Liver (tissue), 9 donors: ENCODE measurements around the gene ZFP62. TPM values are rescaled to one million over a fixed set of nuclear protein-coding genes. Genes with fewer than 3 reads are reported as not detected.

Experiments used
- DNase-seq: peaks from one replicate; pipeline ENCODE4 v3.0.0-alpha.2; 2017; ENCODE audit warnings: low spot score
- H3K27ac ChIP-seq, 2 donors: one replicate each; pipeline ENCODE4 v1.7.0; 2013; ENCODE audit warnings: inconsistent platforms in 2 of 2, low read length in 2 of 2, control low read depth in 1 of 2, low read depth in 1 of 2, mild to moderate bottlenecking in 1 of 2
- H3K27me3 ChIP-seq, 4 donors: one replicate each; pipeline versions ENCODE4 v1.6.1 to v1.7.0; 2013; ENCODE audit warnings: low read length in 3 of 4, inconsistent platforms in 1 of 4, mild to moderate bottlenecking in 1 of 4, moderate library complexity in 1 of 4; ENCODE audit not compliant: control insufficient read depth in 4 of 4, insufficient read depth in 4 of 4
- H3K36me3 ChIP-seq, 4 donors: one replicate each; pipeline versions ENCODE4 v1.6.1 to v1.7.0; 2013; ENCODE audit warnings: low read length in 3 of 4, mild to moderate bottlenecking in 3 of 4, low read depth in 1 of 4, moderate library complexity in 1 of 4; ENCODE audit not compliant: control insufficient read depth in 4 of 4, insufficient read depth in 3 of 4
- H3K4me1 ChIP-seq, 4 donors: one replicate each; pipeline versions ENCODE4 v1.6.1 to v1.7.0; 2013; ENCODE audit warnings: low read length in 3 of 4, mild to moderate bottlenecking in 3 of 4, moderate library complexity in 1 of 4; ENCODE audit not compliant: control insufficient read depth in 4 of 4, insufficient read depth in 4 of 4
- H3K4me3 ChIP-seq, 3 donors: one replicate each; pipeline versions ENCODE4 v1.6.1 to v1.7.0; 2013; ENCODE audit warnings: low read length in 3 of 3, control low read depth in 1 of 3, low read depth in 1 of 3, mild to moderate bottlenecking in 1 of 3
- H3K9ac ChIP-seq, 2 donors: one replicate each; pipeline ENCODE4 v1.7.0; 2013; ENCODE audit warnings: low read length in 2 of 2, mild to moderate bottlenecking in 2 of 2, moderate library complexity in 2 of 2, control low read depth in 1 of 2, low read depth in 1 of 2
- H3K9me3 ChIP-seq, 4 donors: one replicate each; pipeline versions ENCODE4 v1.6.1 to v1.7.0; 2013; ENCODE audit warnings: low read length in 3 of 4; ENCODE audit not compliant: control insufficient read depth in 4 of 4
- EGR1 ChIP-seq, 2 donors: IDR thresholded peaks; 2 replicates each; pipeline ENCODE4 v1.6.1; 2016 to 2018; ENCODE audit warnings: antibody characterized with exemption in 2 of 2, low read depth in 2 of 2
- FOXA1 ChIP-seq: IDR thresholded peaks from 2 replicates; pipeline ENCODE4 v1.6.1; 2016; ENCODE audit warnings: antibody characterized with exemption
- FOXA2 ChIP-seq: IDR thresholded peaks from 2 replicates; pipeline ENCODE4 v1.6.1; 2016; ENCODE audit warnings: antibody characterized with exemption
- GABPA ChIP-seq, 2 donors: IDR thresholded peaks in 1 of 2; conservative IDR thresholded peaks in 1 of 2; 2 replicates each; pipeline ENCODE4 v1.6.1; 2016; ENCODE audit warnings: antibody characterized with exemption in 2 of 2, mild to moderate bottlenecking in 1 of 2, moderate library complexity in 1 of 2
- HNF4A ChIP-seq, 2 donors: conservative IDR thresholded peaks; 2 replicates each; pipeline ENCODE4 v1.6.1; 2016; ENCODE audit warnings: antibody characterized with exemption in 2 of 2, mild to moderate bottlenecking in 2 of 2
- HNF4G ChIP-seq: IDR thresholded peaks from 2 replicates; pipeline ENCODE4 v1.6.1; 2016; ENCODE audit warnings: antibody characterized with exemption
- JUND ChIP-seq, 2 donors: IDR thresholded peaks; 2 replicates each; pipeline ENCODE4 v1.6.1; 2016; ENCODE audit warnings: antibody characterized with exemption in 2 of 2
- NR2F2 ChIP-seq: IDR thresholded peaks from 2 replicates; pipeline ENCODE4 v1.6.1; 2016; ENCODE audit warnings: antibody characterized with exemption
- RAD21 ChIP-seq, 2 donors: IDR thresholded peaks; 2 replicates each; pipeline ENCODE4 v1.6.1; 2016; ENCODE audit warnings: antibody characterized with exemption in 2 of 2, mild to moderate bottlenecking in 2 of 2
- RXRA ChIP-seq, 2 donors: IDR thresholded peaks; 2 replicates each; pipeline ENCODE4 v1.6.1; 2017 to 2018; ENCODE audit warnings: antibody characterized with exemption in 2 of 2, mild to moderate bottlenecking in 1 of 2
- SP1 ChIP-seq: IDR thresholded peaks from 2 replicates; pipeline ENCODE4 v1.6.1; 2018; ENCODE audit warnings: antibody characterized with exemption, mild to moderate bottlenecking
- TAF1 ChIP-seq: conservative IDR thresholded peaks from 2 replicates; pipeline ENCODE4 v1.6.1; 2016; ENCODE audit warnings: antibody characterized with exemption, mild to moderate bottlenecking
- YY1 ChIP-seq: IDR thresholded peaks from 2 replicates; pipeline ENCODE4 v1.6.1; 2016; ENCODE audit warnings: antibody characterized with exemption, mild to moderate bottlenecking
- WGBS: extraction: QIAGEN DNeasy Blood & Tissue Kit; methylation state at CpG from one replicate; pipeline ENCODE4 v1.1.7; 2013; 5-methylcytosine and 5-hydroxymethylcytosine counted together
- polyA plus RNA-seq, 2 donors: library from polyadenylated mRNA; stranded (reverse) in 1 of 2; unstranded in 1 of 2; fragments of 200-250 nt in 1 of 2; fragments of >200 nt in 1 of 2; fragmentation: Nextera tagmentation in 1 of 2; extraction: Ambion mirVana in 1 of 2; gene quantifications; one replicate each; pipeline versions ENCODE4 v1.2.1 to v1.2.3, GENCODE V29; 2013 to 2015
- total RNA-seq, 2 donors: library from RNA; depleted of rRNA; stranded (reverse); fragments of >200 nt; gene quantifications; one replicate each; pipeline ENCODE4 v1.2.3, GENCODE V29; 2014
- TF ChIP-seq, protein P1 (sequence below): IDR thresholded peaks from 2 replicates; pipeline ENCODE4 v1.6.1; 2016; ENCODE audit warnings: antibody characterized with exemption
- TF ChIP-seq, protein P2 (sequence below): IDR thresholded peaks from 2 replicates; pipeline ENCODE4 v1.6.1; 2016; ENCODE audit warnings: antibody characterized with exemption
- TF ChIP-seq, protein P3 (sequence below): IDR thresholded peaks from 2 replicates; pipeline ENCODE4 v1.6.1; 2016; ENCODE audit warnings: antibody characterized with exemption
- TF ChIP-seq, protein P4 (sequence below): fragments of 150-350 bp; IDR thresholded peaks from 2 replicates; pipeline ENCODE4 v1.5.1; 2017; ENCODE audit warnings: improper control_type of control experiment, low read depth, low read length; ENCODE audit not compliant: missing input control
- TF ChIP-seq, protein P5 (sequence below): IDR thresholded peaks from 2 replicates; pipeline ENCODE4 v1.6.1; 2016; ENCODE audit warnings: antibody characterized with exemption, mild to moderate bottlenecking
- donor health status: healthy.
- donor health status: healthy.
- donor health status: healthy.
- donor health status: healthy.
- donor health status: healthy.

ZFP62 gene
- total and polyA plus RNA-seq, 4 donors: 3.4 to 8.8 (median 5.7) TPM

DNA sequence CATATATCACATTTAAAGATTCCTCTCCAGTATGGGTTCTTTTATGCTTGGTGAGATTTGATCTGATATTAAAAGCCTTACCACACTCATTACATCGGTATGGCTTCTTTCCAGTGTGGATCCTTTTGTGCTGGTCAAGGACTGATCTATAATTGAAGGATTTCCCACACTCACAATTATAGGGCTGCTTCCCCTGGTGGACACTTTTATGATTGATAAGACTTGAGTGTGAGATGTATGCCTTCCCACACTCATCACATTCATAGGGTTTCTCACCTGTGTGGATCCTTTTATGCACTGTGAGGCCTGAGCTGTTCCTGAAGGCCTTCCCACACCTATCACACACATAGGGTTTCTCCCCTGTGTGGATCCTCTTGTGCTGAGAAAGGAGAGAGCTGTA is 12.2 kb downstream of the ZFP62 start:
- no peak overlapping the region for H3K4me3 ChIP-seq
- 96% methylated on average over 1 of the region's 1 CpG for WGBS
- no peak for DNase-seq
- H3K9me3 ChIP-seq: peaks cover 23 to 30% (median 27%) of the 10 kb centered on the region in 4 donors
- no peak overlapping the region for H3K9ac ChIP-seq
- H3K36me3 ChIP-seq: peaks cover 4 to 34% (median 31%) of the 10 kb centered on the region in 4 donors
- H3K4me1 ChIP-seq: no peaks in the 10 kb centered on the region
- H3K27me3 ChIP-seq: no peaks in the 10 kb centered on the region
- TF ChIP-seq, protein P1, sequence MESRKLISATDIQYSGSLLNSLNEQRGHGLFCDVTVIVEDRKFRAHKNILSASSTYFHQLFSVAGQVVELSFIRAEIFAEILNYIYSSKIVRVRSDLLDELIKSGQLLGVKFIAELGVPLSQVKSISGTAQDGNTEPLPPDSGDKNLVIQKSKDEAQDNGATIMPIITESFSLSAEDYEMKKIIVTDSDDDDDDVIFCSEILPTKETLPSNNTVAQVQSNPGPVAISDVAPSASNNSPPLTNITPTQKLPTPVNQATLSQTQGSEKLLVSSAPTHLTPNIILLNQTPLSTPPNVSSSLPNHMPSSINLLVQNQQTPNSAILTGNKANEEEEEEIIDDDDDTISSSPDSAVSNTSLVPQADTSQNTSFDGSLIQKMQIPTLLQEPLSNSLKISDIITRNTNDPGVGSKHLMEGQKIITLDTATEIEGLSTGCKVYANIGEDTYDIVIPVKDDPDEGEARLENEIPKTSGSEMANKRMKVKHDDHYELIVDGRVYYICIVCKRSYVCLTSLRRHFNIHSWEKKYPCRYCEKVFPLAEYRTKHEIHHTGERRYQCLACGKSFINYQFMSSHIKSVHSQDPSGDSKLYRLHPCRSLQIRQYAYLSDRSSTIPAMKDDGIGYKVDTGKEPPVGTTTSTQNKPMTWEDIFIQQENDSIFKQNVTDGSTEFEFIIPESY: no peak
- TF ChIP-seq, protein P2, sequence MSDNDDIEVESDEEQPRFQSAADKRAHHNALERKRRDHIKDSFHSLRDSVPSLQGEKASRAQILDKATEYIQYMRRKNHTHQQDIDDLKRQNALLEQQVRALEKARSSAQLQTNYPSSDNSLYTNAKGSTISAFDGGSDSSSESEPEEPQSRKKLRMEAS: no peak
- no peak for TF ChIP-seq RXRA (IDR thresholded peaks at IDR 0.05)
- no peak for TF ChIP-seq FOXA1
- no peak for TF ChIP-seq SP1
- TF ChIP-seq, protein P3, sequence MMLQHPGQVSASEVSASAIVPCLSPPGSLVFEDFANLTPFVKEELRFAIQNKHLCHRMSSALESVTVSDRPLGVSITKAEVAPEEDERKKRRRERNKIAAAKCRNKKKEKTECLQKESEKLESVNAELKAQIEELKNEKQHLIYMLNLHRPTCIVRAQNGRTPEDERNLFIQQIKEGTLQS: no peak
- TF ChIP-seq GABPA (IDR thresholded peaks at IDR 0.05 in 1 of 2, conservative IDR thresholded peaks at IDR 0.05 in 1 of 2): no peak
- no peak for TF ChIP-seq JUND (IDR thresholded peaks at IDR 0.05)
- TF ChIP-seq TAF1: no peak
- no peak for TF ChIP-seq FOXA2
- TF ChIP-seq EGR1 (IDR thresholded peaks at IDR 0.05; ENCODE audit: low read depth in 2 of 2): no peak
- TF ChIP-seq YY1: no peak
- TF ChIP-seq RAD21 (IDR thresholded peaks at IDR 0.05): no peak
- TF ChIP-seq HNF4A (conservative IDR thresholded peaks at IDR 0.05): no peak
- TF ChIP-seq HNF4G: no peak
- TF ChIP-seq NR2F2: no peak
- TF ChIP-seq, protein P4, sequence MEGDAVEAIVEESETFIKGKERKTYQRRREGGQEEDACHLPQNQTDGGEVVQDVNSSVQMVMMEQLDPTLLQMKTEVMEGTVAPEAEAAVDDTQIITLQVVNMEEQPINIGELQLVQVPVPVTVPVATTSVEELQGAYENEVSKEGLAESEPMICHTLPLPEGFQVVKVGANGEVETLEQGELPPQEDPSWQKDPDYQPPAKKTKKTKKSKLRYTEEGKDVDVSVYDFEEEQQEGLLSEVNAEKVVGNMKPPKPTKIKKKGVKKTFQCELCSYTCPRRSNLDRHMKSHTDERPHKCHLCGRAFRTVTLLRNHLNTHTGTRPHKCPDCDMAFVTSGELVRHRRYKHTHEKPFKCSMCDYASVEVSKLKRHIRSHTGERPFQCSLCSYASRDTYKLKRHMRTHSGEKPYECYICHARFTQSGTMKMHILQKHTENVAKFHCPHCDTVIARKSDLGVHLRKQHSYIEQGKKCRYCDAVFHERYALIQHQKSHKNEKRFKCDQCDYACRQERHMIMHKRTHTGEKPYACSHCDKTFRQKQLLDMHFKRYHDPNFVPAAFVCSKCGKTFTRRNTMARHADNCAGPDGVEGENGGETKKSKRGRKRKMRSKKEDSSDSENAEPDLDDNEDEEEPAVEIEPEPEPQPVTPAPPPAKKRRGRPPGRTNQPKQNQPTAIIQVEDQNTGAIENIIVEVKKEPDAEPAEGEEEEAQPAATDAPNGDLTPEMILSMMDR: no peak
- TF ChIP-seq, protein P5, sequence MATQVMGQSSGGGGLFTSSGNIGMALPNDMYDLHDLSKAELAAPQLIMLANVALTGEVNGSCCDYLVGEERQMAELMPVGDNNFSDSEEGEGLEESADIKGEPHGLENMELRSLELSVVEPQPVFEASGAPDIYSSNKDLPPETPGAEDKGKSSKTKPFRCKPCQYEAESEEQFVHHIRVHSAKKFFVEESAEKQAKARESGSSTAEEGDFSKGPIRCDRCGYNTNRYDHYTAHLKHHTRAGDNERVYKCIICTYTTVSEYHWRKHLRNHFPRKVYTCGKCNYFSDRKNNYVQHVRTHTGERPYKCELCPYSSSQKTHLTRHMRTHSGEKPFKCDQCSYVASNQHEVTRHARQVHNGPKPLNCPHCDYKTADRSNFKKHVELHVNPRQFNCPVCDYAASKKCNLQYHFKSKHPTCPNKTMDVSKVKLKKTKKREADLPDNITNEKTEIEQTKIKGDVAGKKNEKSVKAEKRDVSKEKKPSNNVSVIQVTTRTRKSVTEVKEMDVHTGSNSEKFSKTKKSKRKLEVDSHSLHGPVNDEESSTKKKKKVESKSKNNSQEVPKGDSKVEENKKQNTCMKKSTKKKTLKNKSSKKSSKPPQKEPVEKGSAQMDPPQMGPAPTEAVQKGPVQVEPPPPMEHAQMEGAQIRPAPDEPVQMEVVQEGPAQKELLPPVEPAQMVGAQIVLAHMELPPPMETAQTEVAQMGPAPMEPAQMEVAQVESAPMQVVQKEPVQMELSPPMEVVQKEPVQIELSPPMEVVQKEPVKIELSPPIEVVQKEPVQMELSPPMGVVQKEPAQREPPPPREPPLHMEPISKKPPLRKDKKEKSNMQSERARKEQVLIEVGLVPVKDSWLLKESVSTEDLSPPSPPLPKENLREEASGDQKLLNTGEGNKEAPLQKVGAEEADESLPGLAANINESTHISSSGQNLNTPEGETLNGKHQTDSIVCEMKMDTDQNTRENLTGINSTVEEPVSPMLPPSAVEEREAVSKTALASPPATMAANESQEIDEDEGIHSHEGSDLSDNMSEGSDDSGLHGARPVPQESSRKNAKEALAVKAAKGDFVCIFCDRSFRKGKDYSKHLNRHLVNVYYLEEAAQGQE: no peak
- no peak overlapping the region for H3K27ac ChIP-seq
